ENCODE data around the gene OR1I1.

Gene OR1I1

GRCh38 chr19:15113245-15114152 lies 31.5 kb downstream of the OR1I1 start:
- H3K27me3 ChIP-seq = no peaks in the 10 kb centered on the region
- TF ChIP-seq, protein P1, sequence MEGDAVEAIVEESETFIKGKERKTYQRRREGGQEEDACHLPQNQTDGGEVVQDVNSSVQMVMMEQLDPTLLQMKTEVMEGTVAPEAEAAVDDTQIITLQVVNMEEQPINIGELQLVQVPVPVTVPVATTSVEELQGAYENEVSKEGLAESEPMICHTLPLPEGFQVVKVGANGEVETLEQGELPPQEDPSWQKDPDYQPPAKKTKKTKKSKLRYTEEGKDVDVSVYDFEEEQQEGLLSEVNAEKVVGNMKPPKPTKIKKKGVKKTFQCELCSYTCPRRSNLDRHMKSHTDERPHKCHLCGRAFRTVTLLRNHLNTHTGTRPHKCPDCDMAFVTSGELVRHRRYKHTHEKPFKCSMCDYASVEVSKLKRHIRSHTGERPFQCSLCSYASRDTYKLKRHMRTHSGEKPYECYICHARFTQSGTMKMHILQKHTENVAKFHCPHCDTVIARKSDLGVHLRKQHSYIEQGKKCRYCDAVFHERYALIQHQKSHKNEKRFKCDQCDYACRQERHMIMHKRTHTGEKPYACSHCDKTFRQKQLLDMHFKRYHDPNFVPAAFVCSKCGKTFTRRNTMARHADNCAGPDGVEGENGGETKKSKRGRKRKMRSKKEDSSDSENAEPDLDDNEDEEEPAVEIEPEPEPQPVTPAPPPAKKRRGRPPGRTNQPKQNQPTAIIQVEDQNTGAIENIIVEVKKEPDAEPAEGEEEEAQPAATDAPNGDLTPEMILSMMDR (IDR thresholded peaks at IDR 0.05; ENCODE audit: low read depth, low read length) = no peak
- DNase-seq = no peak
- no peaks in the 10 kb centered on the region for H3K9me3 ChIP-seq
- H3K4me1 ChIP-seq = no peaks in the 10 kb centered on the region
- no peak overlapping the region for H3K4me3 ChIP-seq (ENCODE audit: low read depth, low read length)
- peaks cover 19% of the 10 kb centered on the region for H3K36me3 ChIP-seq

DNA sequence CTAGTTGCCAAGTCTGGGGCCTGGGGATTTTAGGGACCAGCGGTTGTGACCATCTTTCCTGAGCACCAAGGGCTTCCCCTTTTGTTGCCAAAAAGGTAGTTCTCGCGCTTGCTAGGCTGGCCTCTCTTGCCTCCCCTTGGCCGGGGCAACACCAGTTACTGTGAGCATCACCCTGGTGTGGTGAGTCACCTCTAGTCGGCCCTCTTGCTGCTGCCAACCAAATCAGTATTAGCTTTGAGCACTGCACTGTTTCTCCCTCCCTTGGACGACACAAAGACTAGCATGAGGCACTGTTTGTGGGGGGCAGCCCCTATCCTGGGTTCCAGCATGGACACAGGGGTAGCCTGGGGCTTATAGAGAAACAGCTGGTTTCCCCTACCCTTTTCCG lies 32.1 kb downstream of the OR1I1 start:
- Histone ChIP-seq H3K4me1 (no peaks in the 10 kb centered on the region), H3K27me3 (no peaks in the 10 kb centered on the region), H3K9me3 (no peaks in the 10 kb centered on the region), H3K36me3 (peaks cover 26% of the 10 kb centered on the region), H3K4me3 (ENCODE audit: low read depth, low read length) (no peak overlapping the region)
- DNase-seq = no peak
- TF ChIP-seq, protein P1 (IDR thresholded peaks at IDR 0.05; ENCODE audit: low read depth, low read length) = no peak

DNA sequence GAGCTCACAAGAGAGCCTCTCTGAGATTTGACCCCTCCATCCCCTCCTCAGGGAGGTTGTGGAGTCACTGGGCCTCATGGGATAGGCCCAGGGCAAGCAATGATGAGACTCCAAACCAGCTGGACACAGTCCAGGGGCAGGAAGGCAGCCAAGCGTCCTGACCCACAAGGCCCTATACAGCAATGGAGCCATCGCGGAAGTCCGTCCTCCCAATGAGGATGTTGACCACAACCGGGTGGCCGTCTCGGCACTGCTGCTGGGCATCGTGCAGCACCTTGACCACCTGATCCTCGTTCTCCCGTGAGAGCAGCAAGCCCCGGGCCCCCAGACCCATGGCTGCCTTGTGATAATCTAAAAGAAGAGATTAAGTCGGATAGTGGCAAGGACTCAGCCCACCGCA lies 33.1 kb downstream of the OR1I1 start:
- no peak for DNase-seq

GRCh38 chr19:15115762-15116615 lies 34.0 kb downstream of the OR1I1 start:
- TF ChIP-seq, protein P1 (IDR thresholded peaks at IDR 0.05; ENCODE audit: low read depth, low read length) = no peak
- Histone ChIP-seq H3K4me3 (ENCODE audit: low read depth, low read length) (no peak overlapping the region), H3K36me3 (peaks cover 34% of the 10 kb centered on the region), H3K27me3 (no peaks in the 10 kb centered on the region), H3K9me3 (no peaks in the 10 kb centered on the region), H3K4me1 (no peaks in the 10 kb centered on the region)
- DNase-seq = no peak

More for the DNA sequence above, 33.1 kb downstream of the OR1I1 start:
- H3K9me3 ChIP-seq = no peaks in the 10 kb centered on the region
- no peak overlapping the region for H3K4me3 ChIP-seq (ENCODE audit: low read depth, low read length)
- TF ChIP-seq, protein P1 (IDR thresholded peaks at IDR 0.05; ENCODE audit: low read depth, low read length) = no peak
- H3K27me3 ChIP-seq = no peaks in the 10 kb centered on the region
- H3K4me1 ChIP-seq = no peaks in the 10 kb centered on the region
- H3K36me3 ChIP-seq = peaks cover 34% of the 10 kb centered on the region

- TF ChIP-seq, protein P1 (IDR thresholded peaks at IDR 0.05; ENCODE audit: low read depth, low read length) = no peak
- Histone ChIP-seq H3K4me3 (ENCODE audit: low read depth, low read length) (no peak overlapping the region), H3K9me3 (no peaks in the 10 kb centered on the region), H3K27me3 (no peaks in the 10 kb centered on the region), H3K4me1 (no peaks in the 10 kb centered on the region), H3K36me3 (peaks cover 34% of the 10 kb centered on the region)
- no peak for DNase-seq
Measured at GRCh38 chr19:15116856-15117255, 34.8 kb downstream of the OR1I1 start.

Data from BE2C (cell line).